GM23338 (cell line): ENCODE measurements around the gene AACS. TPM values are rescaled to one million over a fixed set of nuclear protein-coding genes. Genes with fewer than 3 reads are reported as not detected.

Experiments
- ATAC-seq: fragments of 200-7000 bp; cut with Tn5 transposase; 3 replicates; pipeline ENCODE4 v1.9.1; 2020
- DNase-seq: peaks from one replicate; pipeline ENCODE4 v3.0.0-alpha.2; 2015; ENCODE audit warnings: low spot score
- H2AFZ ChIP-seq: fragments of 200-600 bp; sonication (generic); 2 replicates; pipeline ENCODE4 v1.8.0; 2016; ENCODE audit warnings: antibody characterized with exemption, mild to moderate bottlenecking, moderate library complexity
- H3F3A ChIP-seq: fragments of 200-600 bp; sonication (generic); replicated peaks from 2 replicates; pipeline ENCODE4 v1.8.0; 2017; ENCODE audit warnings: antibody characterized with exemption, mixed run types, low read depth
- H3K27ac ChIP-seq: fragments of 200-600 bp; sonication (generic); 2 replicates; pipeline ENCODE4 v1.6.1; 2016; ENCODE audit warnings: low read depth
- H3K27me3 ChIP-seq: fragments of 200-600 bp; sonication (generic); 2 replicates; pipeline ENCODE4 v1.8.0; 2016; ENCODE audit warnings: mild to moderate bottlenecking, mixed run types, moderate library complexity; ENCODE audit not compliant: insufficient read depth
- H3K36me3 ChIP-seq: fragments of 200-600 bp; sonication (generic); 2 replicates; pipeline ENCODE4 v1.8.0; 2016; ENCODE audit warnings: mild to moderate bottlenecking; ENCODE audit not compliant: insufficient read depth
- H3K4me1 ChIP-seq: fragments of 200-600 bp; sonication (generic); 2 replicates; pipeline ENCODE4 v1.8.0; 2016; ENCODE audit warnings: mild to moderate bottlenecking, moderate library complexity; ENCODE audit not compliant: insufficient read depth
- H3K4me2 ChIP-seq: fragments of 200-600 bp; sonication (generic); 2 replicates; pipeline ENCODE4 v1.7.1; 2017; ENCODE audit warnings: mixed run types
- H3K4me3 ChIP-seq: fragments of 200-600 bp; sonication (generic); 2 replicates; pipeline ENCODE4 v1.6.1; 2016; ENCODE audit warnings: mixed run types
- H3K79me2 ChIP-seq: fragments of 200-600 bp; sonication (generic); replicated peaks from 2 replicates; pipeline ENCODE4 v1.8.0; 2017; ENCODE audit warnings: mild to moderate bottlenecking; ENCODE audit not compliant: insufficient read depth
- H3K9me2 ChIP-seq: fragments of 200-600 bp; sonication (generic); 2 replicates; pipeline ENCODE4 v1.8.0; 2017; ENCODE audit not compliant: insufficient read depth
- H4K20me1 ChIP-seq: fragments of 200-600 bp; sonication (generic); replicated peaks from 2 replicates; pipeline ENCODE4 v1.8.0; 2017; ENCODE audit warnings: mild to moderate bottlenecking; ENCODE audit not compliant: insufficient read depth
- H3K27ac Mint-ChIP-seq: 2 replicates; pipeline ENCODE4 v1.8.0; 2020; ENCODE audit warnings: inconsistent platforms, mild to moderate bottlenecking, moderate library complexity, mixed read lengths
- H3K27me3 Mint-ChIP-seq: 3 replicates; pipeline ENCODE4 v1.8.0; 2022; ENCODE audit warnings: low read depth, mild to moderate bottlenecking, moderate library complexity, mixed read lengths, inconsistent platforms; ENCODE audit not compliant: insufficient read depth, poor library complexity
- H3K36me3 Mint-ChIP-seq: 3 replicates; pipeline ENCODE4 v1.8.0; 2021; ENCODE audit warnings: low read depth, mild to moderate bottlenecking, inconsistent platforms, moderate library complexity, mixed read lengths
- H3K4me1 Mint-ChIP-seq: 3 replicates; pipeline ENCODE4 v1.8.0; 2020; ENCODE audit warnings: mild to moderate bottlenecking, inconsistent platforms, mixed read lengths
- H3K4me3 Mint-ChIP-seq: 3 replicates; pipeline ENCODE4 v1.8.0; 2021; ENCODE audit warnings: moderate library complexity, mild to moderate bottlenecking, inconsistent platforms, mixed read lengths
- H3K9me3 Mint-ChIP-seq: 3 replicates; pipeline ENCODE4 v1.8.0; 2020; ENCODE audit warnings: moderate library complexity, mild to moderate bottlenecking, inconsistent platforms, mixed read lengths
- ETS1 ChIP-seq: IDR thresholded peaks from 2 replicates; pipeline ENCODE4 v1.6.1; 2016; ENCODE audit warnings: antibody characterized with exemption
- JUNB ChIP-seq: IDR thresholded peaks from one replicate; pipeline ENCODE4 v1.6.1; 2016; ENCODE audit warnings: antibody characterized with exemption; ENCODE audit not compliant: unreplicated experiment
- NANOG ChIP-seq: IDR thresholded peaks from 2 replicates; pipeline ENCODE4 v1.6.1; 2016; ENCODE audit warnings: antibody characterized with exemption, borderline replicate concordance
- STAT1 ChIP-seq: IDR thresholded peaks from one replicate; pipeline ENCODE4 v1.6.1; 2016; ENCODE audit warnings: antibody characterized with exemption; ENCODE audit not compliant: unreplicated experiment
- ZNF331 ChIP-seq: fragments of 250-450 bp; sonication (Bioruptor Pico); IDR thresholded peaks from 2 replicates; pipeline ENCODE4 v1.5.0; 2020; ENCODE audit warnings: low read depth, mild to moderate bottlenecking, moderate library complexity
- ZNF462 ChIP-seq: fragments of 250-450 bp; sonication (Bioruptor Pico); IDR thresholded peaks from 2 replicates; pipeline ENCODE4 v1.5.0; 2020; ENCODE audit warnings: mild to moderate bottlenecking, moderate library complexity
- polyA plus RNA-seq: library from polyadenylated mRNA; unstranded; fragments of >200 nt; fragmentation: Nextera tagmentation; extraction: Ambion mirVana; gene quantifications from 2 replicates; pipeline ENCODE4 v1.2.1, GENCODE V29; 2016
- total RNA-seq: library from RNA; depleted of rRNA; stranded (reverse); fragments of >200 nt; shearing (Covaris generic); gene quantifications from 2 replicates; pipeline ENCODE4 v1.2.3, GENCODE V29; 2014

The AACS gene
- total and polyA plus RNA-seq, 2 experiments from 2014 or later: 31.1 to 64.4 TPM

- no peak overlapping the region for H3K4me3 ChIP-seq
- Mint-ChIP-seq H3K27me3 (peaks cover 4% of the 10 kb centered on the region), H3K9me3 (peaks cover 17% of the 10 kb centered on the region; the same call in 2 of the 3 replicates), H3K27ac (no peak overlapping the region), H3K36me3 (peaks cover 8% of the 10 kb centered on the region), H3K4me3 (no peak overlapping the region), H3K4me1 (peaks cover 5% of the 10 kb centered on the region)
- ATAC-seq: no peak
- H3K36me3 ChIP-seq: no peaks in the 10 kb centered on the region
- H3K79me2 ChIP-seq: no peaks in the 10 kb centered on the region
- DNase-seq: no peak
- no peaks in the 10 kb centered on the region for H4K20me1 ChIP-seq
- peaks cover 4% of the 10 kb centered on the region; the same call in 1 of the 2 replicates for H3K4me1 ChIP-seq
- H3K9me2 ChIP-seq: no peaks in the 10 kb centered on the region
- H3K4me2 ChIP-seq: no peak overlapping the region
- no peaks in the 10 kb centered on the region for H3K27me3 ChIP-seq
- no peaks in the 10 kb centered on the region for H3F3A ChIP-seq
- peak overlapping the region; percentile 59; the same call in 1 of the 2 replicates for H3K27ac ChIP-seq
- TF ChIP-seq ZNF462 (CRISPR knock-in tag) (no peak), STAT1 (no peak), JUNB (no peak), NANOG (no peak), ETS1 (no peak), ZNF331 (no peak)
- H2AFZ ChIP-seq: no peak overlapping the region
These were observed 32.6 kb upstream of the AACS start for GRCh38 chr12:125032466-125033152.
